Measurements from ENCODE around the gene LSM6. TPM values are rescaled to one million over a fixed set of nuclear protein-coding genes. Genes with fewer than 3 reads are reported as not detected.

Gene LSM6
- total RNA-seq, 1 experiment from 2014 or later = 41.4 TPM

DNA sequence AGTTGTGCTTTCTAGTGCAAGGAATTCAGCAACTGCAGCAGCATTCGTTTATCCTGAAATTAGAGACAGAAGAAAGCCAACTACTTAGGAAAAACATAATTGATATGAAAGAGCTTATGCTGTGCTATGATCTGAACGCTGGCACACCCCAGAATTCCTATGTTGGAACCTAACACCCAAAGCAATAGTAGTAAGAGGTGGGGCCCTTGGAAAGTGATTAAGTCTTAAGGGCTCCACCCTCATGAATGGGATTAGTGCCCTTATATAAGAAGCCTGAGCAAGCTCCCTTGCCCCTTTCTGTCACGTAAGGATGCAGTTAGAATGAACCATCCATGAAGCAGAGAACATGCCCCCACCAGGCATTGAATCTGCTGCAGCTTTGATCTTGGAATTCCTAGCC is 5.4 kb upstream of the LSM6 start:
- ChIA-PET CTCF (interaction anchor here (1.5 kb wide), 1 partner anchor 75 kb away, joined by 4 read pairs; no protein-coding TSS in a partner anchor), POLR2A (no interaction called here)
- intact Hi-C loops (cut with micrococcal nuclease) = no loop called here
- BruUV-seq (replicated peaks) = no TSS peak
- H3K9me3 Mint-ChIP-seq (ENCODE audit: unreplicated experiment) = no peaks in the 10 kb centered on the region
- H3K36me3 Mint-ChIP-seq (ENCODE audit: insufficient read depth, unreplicated experiment) = no peaks in the 10 kb centered on the region
- DNase-seq (ENCODE audit: unreplicated experiment) = no peak
- TF ChIP-seq, protein P1, sequence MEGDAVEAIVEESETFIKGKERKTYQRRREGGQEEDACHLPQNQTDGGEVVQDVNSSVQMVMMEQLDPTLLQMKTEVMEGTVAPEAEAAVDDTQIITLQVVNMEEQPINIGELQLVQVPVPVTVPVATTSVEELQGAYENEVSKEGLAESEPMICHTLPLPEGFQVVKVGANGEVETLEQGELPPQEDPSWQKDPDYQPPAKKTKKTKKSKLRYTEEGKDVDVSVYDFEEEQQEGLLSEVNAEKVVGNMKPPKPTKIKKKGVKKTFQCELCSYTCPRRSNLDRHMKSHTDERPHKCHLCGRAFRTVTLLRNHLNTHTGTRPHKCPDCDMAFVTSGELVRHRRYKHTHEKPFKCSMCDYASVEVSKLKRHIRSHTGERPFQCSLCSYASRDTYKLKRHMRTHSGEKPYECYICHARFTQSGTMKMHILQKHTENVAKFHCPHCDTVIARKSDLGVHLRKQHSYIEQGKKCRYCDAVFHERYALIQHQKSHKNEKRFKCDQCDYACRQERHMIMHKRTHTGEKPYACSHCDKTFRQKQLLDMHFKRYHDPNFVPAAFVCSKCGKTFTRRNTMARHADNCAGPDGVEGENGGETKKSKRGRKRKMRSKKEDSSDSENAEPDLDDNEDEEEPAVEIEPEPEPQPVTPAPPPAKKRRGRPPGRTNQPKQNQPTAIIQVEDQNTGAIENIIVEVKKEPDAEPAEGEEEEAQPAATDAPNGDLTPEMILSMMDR (IDR thresholded peaks at IDR 0.05; ENCODE audit: unreplicated experiment) = no peak
- no peak overlapping the region for H3K27ac Mint-ChIP-seq (ENCODE audit: low read depth, unreplicated experiment)
- no peaks in the 10 kb centered on the region for H3K4me1 Mint-ChIP-seq (ENCODE audit: insufficient read depth, unreplicated experiment)
- H3K27me3 Mint-ChIP-seq (ENCODE audit: insufficient read depth, unreplicated experiment) = no peaks in the 10 kb centered on the region
- no peak overlapping the region for H3K4me3 Mint-ChIP-seq (ENCODE audit: unreplicated experiment)

DNA sequence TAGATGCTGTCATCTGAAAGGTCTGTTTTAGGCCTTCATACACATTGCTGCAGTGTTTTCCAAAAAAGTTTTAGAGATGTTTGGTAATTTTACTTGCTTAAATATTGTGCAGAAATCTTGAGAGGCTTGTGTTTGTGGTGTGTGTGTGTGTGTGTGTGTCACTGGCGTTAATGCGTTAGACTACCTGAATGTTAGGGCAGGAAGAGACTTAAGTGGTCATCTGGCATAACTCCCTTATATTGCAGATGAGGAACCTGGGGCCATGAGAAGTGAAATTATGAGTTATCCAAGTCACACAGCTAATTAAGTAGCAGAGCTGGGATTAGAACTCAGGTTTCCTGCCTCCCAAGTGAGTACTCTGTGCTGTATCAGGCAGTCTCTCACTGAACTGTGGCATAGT is 1.4 kb downstream of the LSM6 start:
- no TSS peak for BruUV-seq (replicated peaks)
- intact Hi-C loops (cut with micrococcal nuclease) = loop anchor here (1.0 to 5.0 kb wide), 2 partner anchors 82 to 240 kb away; partner anchors contain the start of gene ZNF827
- H3K9me3 Mint-ChIP-seq (ENCODE audit: unreplicated experiment) = no peaks in the 10 kb centered on the region
- CTCF ChIA-PET = interaction anchor here (0.6 to 0.7 kb wide), 2 partner anchors 453 to 559 kb away, joined by 4 read pairs; no protein-coding TSS in a partner anchor
- peak overlapping the region; percentile 72 for H3K27ac Mint-ChIP-seq (ENCODE audit: low read depth, unreplicated experiment)
- TF ChIP-seq, protein P1 (IDR thresholded peaks at IDR 0.05; ENCODE audit: unreplicated experiment) = no peak
- no peaks in the 10 kb centered on the region for H3K27me3 Mint-ChIP-seq (ENCODE audit: insufficient read depth, unreplicated experiment)
- H3K4me3 Mint-ChIP-seq (ENCODE audit: unreplicated experiment) = peak overlapping the region; percentile 83
- POLR2A ChIA-PET = interaction anchor here (0.8 to 2.2 kb wide), 3 partner anchors 11 to 126 kb away, joined by 3 to 6 read pairs (median 5); no protein-coding TSS in a partner anchor
- no peaks in the 10 kb centered on the region for H3K36me3 Mint-ChIP-seq (ENCODE audit: insufficient read depth, unreplicated experiment)
- peaks cover 22% of the 10 kb centered on the region for H3K4me1 Mint-ChIP-seq (ENCODE audit: insufficient read depth, unreplicated experiment)
- no peak for DNase-seq (ENCODE audit: unreplicated experiment)

DNA sequence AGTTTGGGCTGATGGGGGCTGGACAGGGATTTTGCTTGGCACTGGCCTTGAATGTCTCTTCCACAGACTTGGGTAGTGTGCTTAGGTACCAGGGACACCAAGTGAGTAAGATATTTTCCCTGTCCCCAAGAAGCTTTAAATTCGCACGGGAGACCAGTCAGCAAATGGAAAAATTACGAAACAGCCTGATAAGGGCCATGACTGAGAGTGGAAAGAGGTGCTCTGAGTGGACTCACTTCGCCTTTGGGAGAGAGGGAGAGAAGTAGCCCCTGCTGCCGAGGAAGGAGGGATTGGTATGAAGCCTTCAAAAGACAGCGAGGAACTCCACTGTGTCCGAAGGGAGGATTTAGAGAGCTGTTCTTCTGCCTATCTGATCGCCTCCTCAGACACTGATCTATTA is 2.6 kb downstream of the LSM6 start:
- no TSS peak for BruUV-seq (replicated peaks)
- ChIA-PET POLR2A (no interaction called here), CTCF (interaction anchor here (0.6 kb wide), 2 partner anchors 463 to 697 kb away, joined by 3 to 5 read pairs; no protein-coding TSS in a partner anchor)
- TF ChIP-seq, protein P1 (IDR thresholded peaks at IDR 0.05; ENCODE audit: unreplicated experiment) = no peak
- Mint-ChIP-seq H3K9me3 (ENCODE audit: unreplicated experiment) (no peaks in the 10 kb centered on the region), H3K27ac (ENCODE audit: low read depth, unreplicated experiment) (peak overlapping the region; percentile 12), H3K36me3 (ENCODE audit: insufficient read depth, unreplicated experiment) (peaks cover 3% of the 10 kb centered on the region), H3K4me3 (ENCODE audit: unreplicated experiment) (no peak overlapping the region), H3K27me3 (ENCODE audit: insufficient read depth, unreplicated experiment) (no peaks in the 10 kb centered on the region), H3K4me1 (ENCODE audit: insufficient read depth, unreplicated experiment) (peaks cover 22% of the 10 kb centered on the region)
- intact Hi-C loops (cut with micrococcal nuclease) = loop anchor here (5.0 kb wide), 1 partner anchor 241 kb away; the partner anchor contains the start of gene ZNF827
- DNase-seq (ENCODE audit: unreplicated experiment) = no peak

DNA sequence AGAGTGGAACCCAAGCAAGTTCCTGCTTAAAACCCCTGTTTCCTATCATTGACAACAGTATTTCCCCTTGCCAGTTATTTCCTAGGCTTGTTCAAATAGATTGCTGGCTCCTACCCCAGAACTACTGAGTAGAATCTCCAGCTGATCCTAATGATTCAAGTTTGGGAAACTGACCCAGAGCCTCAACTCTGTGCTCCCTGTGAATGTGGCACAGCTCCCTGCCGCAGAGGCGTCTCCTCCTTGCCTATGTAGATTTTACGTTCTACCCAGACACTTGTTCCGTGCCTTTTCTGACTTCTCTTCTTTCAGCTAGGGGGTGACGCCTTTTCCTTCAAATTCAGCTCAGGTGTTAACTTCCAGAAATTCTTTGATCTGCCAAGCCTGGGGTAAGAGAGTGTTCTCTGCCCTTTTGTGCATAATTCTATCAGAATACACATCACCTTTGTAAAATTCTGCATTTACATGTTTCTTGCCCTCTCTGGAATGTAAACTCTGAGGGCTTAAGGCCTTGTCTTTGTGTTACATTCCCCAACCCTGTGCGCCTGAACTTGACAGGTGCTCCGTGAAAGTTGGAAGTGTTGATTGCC is 4.4 kb downstream of the LSM6 start:
- H3K27me3 Mint-ChIP-seq (ENCODE audit: insufficient read depth, unreplicated experiment) = no peaks in the 10 kb centered on the region
- H3K4me1 Mint-ChIP-seq (ENCODE audit: insufficient read depth, unreplicated experiment) = peaks cover 22% of the 10 kb centered on the region
- peaks cover 14% of the 10 kb centered on the region for H3K36me3 Mint-ChIP-seq (ENCODE audit: insufficient read depth, unreplicated experiment)
- BruUV-seq (replicated peaks) = no TSS peak
- peak overlapping the region; percentile 50 for H3K27ac Mint-ChIP-seq (ENCODE audit: low read depth, unreplicated experiment)
- POLR2A ChIA-PET = interaction anchor here (0.6 to 1.2 kb wide), 2 partner anchors 38 to 445 kb away, joined by 3 read pairs; no protein-coding TSS in a partner anchor
- TF ChIP-seq, protein P1 (IDR thresholded peaks at IDR 0.05; ENCODE audit: unreplicated experiment) = no peak
- no peaks in the 10 kb centered on the region for H3K9me3 Mint-ChIP-seq (ENCODE audit: unreplicated experiment)
- intact Hi-C loops (cut with micrococcal nuclease) = loop anchor here (5.0 kb wide), 1 partner anchor 243 kb away; the partner anchor contains the start of gene ZNF827
- H3K4me3 Mint-ChIP-seq (ENCODE audit: unreplicated experiment) = no peak overlapping the region
- no peak for DNase-seq (ENCODE audit: unreplicated experiment)
- CTCF ChIA-PET = interaction anchor here (0.9 kb wide), 1 partner anchor 47 kb away, joined by 3 read pairs; no protein-coding TSS in a partner anchor
